Adipocyte (in vitro differentiated cells): Measurements from ENCODE around the gene PPIE.

Experiments
- DNase-seq: peaks from one replicate; pipeline ENCODE4 v3.0.0-alpha.2; 2015; ENCODE audit warnings: low read depth
- H3K27me3 ChIP-seq: replicated peaks from 2 replicates; pipeline ENCODE4 v1.7.0; 2013; ENCODE audit warnings: mild to moderate bottlenecking, low read length, moderate library complexity; ENCODE audit not compliant: control insufficient read depth, insufficient read depth
- H3K36me3 ChIP-seq: 2 replicates; pipeline ENCODE4 v1.7.0; 2013; ENCODE audit warnings: low read length, mild to moderate bottlenecking, moderate library complexity; ENCODE audit not compliant: control insufficient read depth, insufficient read depth, severe bottlenecking
- H3K4me1 ChIP-seq: 2 replicates; pipeline ENCODE4 v1.7.0; 2013; ENCODE audit warnings: mild to moderate bottlenecking, low read length, moderate library complexity; ENCODE audit not compliant: control insufficient read depth, insufficient read depth
- H3K4me3 ChIP-seq: 2 replicates; pipeline ENCODE4 v1.7.0; 2013; ENCODE audit warnings: mild to moderate bottlenecking, low read length, moderate library complexity
- H3K9ac ChIP-seq: 2 replicates; pipeline ENCODE4 v1.7.0; 2013; ENCODE audit warnings: mild to moderate bottlenecking, low read length, moderate library complexity
- H3K9me3 ChIP-seq: 2 replicates; pipeline ENCODE4 v1.7.0; 2013; ENCODE audit warnings: mild to moderate bottlenecking, low read length, moderate library complexity; ENCODE audit not compliant: control insufficient read depth

PPIE gene

DNA sequence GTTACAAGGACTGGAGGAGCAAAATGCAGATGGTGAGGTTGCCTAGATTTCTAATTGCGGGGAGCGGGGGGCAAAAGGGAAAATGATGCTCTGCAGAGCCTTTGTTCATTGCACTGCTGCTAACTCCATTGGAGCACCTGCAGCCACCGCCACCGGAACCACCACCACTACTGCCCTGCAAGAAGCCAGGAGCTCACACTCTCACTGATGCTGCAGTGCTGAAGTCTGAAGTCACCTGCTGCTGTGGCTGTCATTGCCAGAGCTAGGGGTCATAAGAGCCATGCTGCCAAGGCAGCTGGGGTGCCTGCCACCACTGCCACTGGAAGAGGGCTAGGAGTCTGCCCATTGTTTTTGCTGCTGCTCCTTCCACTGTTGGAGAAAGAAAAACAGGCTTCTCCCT is 40.1 kb upstream of the PPIE start:
- Histone ChIP-seq H3K4me1 (peaks cover 8% of the 10 kb centered on the region), H3K27me3 (peaks cover 82% of the 10 kb centered on the region), H3K9ac (no peak overlapping the region), H3K9me3 (peaks cover 6% of the 10 kb centered on the region), H3K36me3 (no peaks in the 10 kb centered on the region), H3K4me3 (no peak overlapping the region)
- no peak for DNase-seq

DNA sequence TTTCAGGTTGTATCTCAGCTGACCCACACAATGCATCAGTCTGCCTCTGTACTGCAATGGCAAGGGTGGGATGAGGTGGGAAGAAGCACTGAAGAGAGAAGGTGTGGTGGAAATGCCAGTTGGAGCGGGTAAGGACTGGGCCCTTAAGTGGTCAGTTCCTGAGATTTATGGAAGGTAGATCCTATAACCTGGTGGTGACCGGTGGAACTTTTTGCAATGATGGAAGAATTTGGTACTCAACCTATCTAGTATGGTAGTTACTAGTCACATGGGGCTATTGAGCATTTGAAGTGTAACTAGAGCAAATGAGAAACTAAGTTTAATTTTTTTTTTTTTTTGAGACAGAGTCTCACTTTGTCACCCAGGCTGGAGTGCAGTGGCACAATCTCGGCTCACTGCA is 39.3 kb upstream of the PPIE start:
- no peaks in the 10 kb centered on the region for H3K36me3 ChIP-seq
- H3K4me3 ChIP-seq = no peak overlapping the region
- no peak for DNase-seq
- peaks cover 8% of the 10 kb centered on the region for H3K4me1 ChIP-seq
- H3K9ac ChIP-seq = no peak overlapping the region
- peaks cover 6% of the 10 kb centered on the region for H3K9me3 ChIP-seq
- peaks cover 77% of the 10 kb centered on the region for H3K27me3 ChIP-seq

DNA sequence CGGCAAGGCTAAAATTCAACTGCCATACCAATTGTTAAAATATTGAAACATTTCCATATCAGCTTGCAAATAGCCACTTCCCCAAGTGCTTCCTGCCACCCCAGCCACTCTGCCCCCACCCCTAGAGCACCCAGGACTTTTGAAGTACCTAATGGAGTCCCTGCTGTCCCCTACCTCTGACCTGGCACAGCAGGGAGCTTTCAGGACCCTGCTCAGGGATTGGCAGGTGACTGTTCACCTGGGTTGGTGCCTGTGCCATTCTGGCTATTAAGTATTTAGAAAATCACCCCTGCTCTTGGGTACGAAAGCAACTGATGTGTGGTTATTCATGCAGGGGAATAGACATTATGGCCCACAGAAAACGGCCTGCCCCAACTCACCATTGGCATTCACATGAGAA is 38.3 kb upstream of the PPIE start:
- Histone ChIP-seq H3K9me3 (peaks cover 6% of the 10 kb centered on the region), H3K27me3 (peaks cover 67% of the 10 kb centered on the region), H3K4me3 (no peak overlapping the region), H3K36me3 (no peaks in the 10 kb centered on the region), H3K4me1 (peaks cover 8% of the 10 kb centered on the region), H3K9ac (no peak overlapping the region)
- DNase-seq = no peak

DNA sequence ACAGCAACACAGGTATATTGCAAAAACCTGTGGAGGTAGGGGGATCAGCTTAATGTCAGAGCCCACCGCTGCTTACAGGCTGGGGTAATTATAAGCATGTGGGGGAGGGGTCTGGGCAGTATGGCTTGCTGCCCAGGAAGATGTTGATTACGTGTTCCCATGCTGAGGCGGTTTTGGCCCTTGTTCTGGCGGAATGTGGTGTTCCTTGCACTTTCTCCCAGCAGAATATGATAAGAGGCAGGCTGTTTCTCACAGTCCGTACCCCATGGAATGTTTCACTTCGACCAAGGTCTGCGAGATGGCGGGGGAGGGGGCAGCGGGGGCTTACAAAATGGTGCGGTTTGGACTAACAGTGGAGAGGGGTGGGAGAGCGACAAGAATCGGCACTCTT is 37.6 kb upstream of the PPIE start:
- no peak overlapping the region for H3K4me3 ChIP-seq
- no peak overlapping the region for H3K9ac ChIP-seq
- H3K4me1 ChIP-seq = peaks cover 8% of the 10 kb centered on the region
- H3K27me3 ChIP-seq = peaks cover 69% of the 10 kb centered on the region
- peaks cover 6% of the 10 kb centered on the region for H3K9me3 ChIP-seq
- H3K36me3 ChIP-seq = no peaks in the 10 kb centered on the region
- peak; percentile 11 for DNase-seq

DNA sequence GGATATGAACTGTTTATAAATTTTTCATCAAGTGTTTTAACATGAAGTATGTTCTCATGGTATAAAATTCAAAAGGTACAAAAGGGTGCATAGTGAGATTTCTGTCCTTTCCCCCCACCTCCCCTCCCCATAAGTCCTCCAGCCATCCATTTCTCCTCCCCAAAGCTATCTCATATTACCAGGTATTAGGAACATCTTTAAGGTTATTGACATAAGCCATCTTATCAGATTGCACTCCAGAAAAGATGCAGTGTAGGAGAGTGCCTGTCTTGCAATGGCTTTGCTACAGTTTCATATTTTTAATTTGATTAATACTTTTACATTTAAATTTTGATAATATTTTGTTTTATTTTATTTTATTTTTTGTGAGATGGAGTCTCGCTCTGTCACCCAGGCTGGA is 33.9 kb upstream of the PPIE start:
- Histone ChIP-seq H3K9me3 (no peaks in the 10 kb centered on the region), H3K36me3 (no peaks in the 10 kb centered on the region), H3K9ac (no peak overlapping the region), H3K27me3 (peaks cover 64% of the 10 kb centered on the region), H3K4me1 (peaks cover 8% of the 10 kb centered on the region), H3K4me3 (no peak overlapping the region)
- DNase-seq = no peak

DNA sequence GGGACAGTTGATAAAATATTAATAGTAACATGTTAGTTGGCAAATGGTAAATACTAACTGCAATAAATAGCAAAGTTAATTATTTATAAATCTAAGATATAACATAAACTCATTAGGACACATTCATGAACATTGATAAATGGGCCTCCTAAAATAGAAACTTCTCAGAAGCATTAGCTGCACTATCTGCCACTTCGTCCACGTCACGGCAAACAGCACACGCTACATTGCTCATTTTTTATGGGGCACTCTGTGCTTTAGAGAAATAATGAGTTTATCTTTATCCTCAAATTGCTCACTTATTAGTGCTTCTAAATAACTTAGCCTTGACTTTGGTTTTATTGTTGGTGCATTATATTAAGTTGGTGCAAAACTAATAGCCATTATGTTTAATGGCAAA is 31.2 kb upstream of the PPIE start:
- no peaks in the 10 kb centered on the region for H3K36me3 ChIP-seq

DNA sequence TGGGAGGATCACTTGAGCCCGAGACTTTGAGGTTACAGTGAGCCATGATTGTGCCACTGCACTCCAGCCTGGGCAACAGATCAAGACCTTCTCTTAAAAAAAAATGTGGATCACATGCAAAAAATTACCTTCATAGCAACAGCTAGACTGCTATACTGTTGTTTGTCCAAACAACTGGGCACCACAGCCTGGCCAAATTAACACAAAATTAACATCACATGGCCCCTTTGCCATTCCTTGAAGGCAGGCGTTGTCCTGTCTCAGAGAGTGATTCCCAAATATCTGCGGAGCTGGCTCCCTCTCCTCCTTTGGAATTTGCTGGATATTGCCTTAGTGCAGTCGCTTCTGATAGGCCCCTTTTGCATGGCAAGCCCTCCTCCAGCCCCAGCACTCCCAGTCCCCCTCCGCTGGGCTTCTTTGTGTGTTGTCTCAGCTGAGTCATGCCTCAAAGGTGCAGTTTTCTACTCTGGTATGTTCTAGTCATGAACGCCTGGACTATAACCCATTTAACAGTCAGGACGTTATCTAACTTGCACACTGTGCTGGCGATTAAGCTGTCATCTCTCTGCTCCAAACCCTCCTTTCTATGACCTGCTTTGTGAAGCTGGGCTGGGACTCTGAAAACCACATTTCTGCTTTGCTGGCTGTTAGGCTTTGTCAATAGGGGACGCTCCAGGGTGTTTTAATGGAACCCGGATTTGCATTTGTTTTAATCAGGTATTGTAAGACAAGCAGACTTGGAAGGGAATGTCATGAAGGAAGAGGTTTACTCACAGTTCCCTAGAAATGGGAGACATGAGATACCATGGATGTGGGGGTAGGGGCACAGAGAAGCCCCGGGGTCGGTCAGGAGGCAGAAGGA is 27.3 kb upstream of the PPIE start:
- no peaks in the 10 kb centered on the region for H3K36me3 ChIP-seq
- H3K9me3 ChIP-seq = no peaks in the 10 kb centered on the region
- DNase-seq = peak; percentile 20
- no peak overlapping the region for H3K4me3 ChIP-seq
- peaks cover 73% of the 10 kb centered on the region for H3K27me3 ChIP-seq
- H3K9ac ChIP-seq = no peak overlapping the region
- no peaks in the 10 kb centered on the region for H3K4me1 ChIP-seq

More for the DNA sequence above, 31.2 kb upstream of the PPIE start:
- Histone ChIP-seq H3K9ac (no peak overlapping the region), H3K4me3 (no peak overlapping the region), H3K9me3 (no peaks in the 10 kb centered on the region), H3K27me3 (peaks cover 66% of the 10 kb centered on the region), H3K4me1 (no peaks in the 10 kb centered on the region)
- DNase-seq = no peak

DNA sequence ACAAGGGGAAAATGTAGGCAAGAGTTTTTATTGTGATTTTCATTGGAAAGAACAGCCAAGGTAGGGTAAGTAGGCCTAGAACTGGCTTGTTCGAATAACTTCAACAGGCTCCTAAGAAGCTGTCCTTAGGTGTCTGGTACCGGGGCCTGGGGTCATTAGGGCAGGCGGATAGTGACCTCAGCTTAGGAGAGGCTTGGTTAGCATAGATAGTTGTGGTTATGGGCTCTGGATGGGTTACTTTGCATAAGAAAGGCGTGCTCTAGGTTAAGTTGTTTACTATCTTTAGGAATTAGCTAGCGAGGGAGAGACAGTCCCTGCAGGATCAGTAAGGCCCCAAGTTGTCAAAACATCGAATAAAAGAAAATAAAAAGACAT is 26.7 kb upstream of the PPIE start:
- Histone ChIP-seq H3K9ac (no peak overlapping the region), H3K4me1 (no peaks in the 10 kb centered on the region), H3K36me3 (no peaks in the 10 kb centered on the region), H3K27me3 (peaks cover 73% of the 10 kb centered on the region), H3K9me3 (no peaks in the 10 kb centered on the region), H3K4me3 (no peak overlapping the region)
- DNase-seq = no peak

DNA sequence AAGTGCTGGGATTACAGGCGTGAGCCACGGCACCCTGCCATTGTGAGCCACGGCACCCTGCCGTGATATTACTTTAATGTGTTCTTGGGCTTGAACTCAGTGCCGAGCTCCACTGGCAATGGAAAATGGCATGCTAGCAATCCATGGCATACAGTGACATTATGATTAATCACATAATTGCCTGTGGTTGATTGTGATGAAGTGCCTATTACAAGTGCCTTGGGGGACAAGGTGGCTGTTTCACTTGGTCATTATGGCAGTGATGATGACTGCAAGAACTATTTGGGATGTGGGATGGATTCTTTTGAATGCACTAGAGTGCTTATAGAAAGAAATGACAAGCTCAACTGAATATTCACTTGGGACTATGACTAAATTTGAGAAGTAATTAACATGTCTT is 25.1 kb upstream of the PPIE start:
- no peaks in the 10 kb centered on the region for H3K4me1 ChIP-seq
- no peak for DNase-seq
- peaks cover 76% of the 10 kb centered on the region for H3K27me3 ChIP-seq

DNA sequence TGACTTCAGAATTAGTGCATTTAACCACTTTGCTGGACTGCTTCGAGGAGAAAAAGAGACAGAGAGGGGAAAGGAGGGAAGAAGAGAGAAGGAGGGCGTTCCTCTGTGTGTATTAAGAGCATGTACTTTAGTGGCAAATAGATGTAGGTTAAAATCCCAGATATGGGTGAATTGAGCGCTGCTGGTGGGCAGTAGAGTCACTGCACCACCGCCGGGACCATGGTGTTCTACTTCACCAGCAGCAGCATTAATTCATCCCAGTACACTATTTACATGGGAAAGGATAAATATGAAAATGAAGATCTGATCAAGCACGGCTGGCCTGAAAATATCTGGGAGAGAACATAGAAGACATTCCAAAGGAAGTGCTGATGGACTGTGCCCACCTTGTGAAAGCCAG is 20.9 kb upstream of the PPIE start:
- no peak for DNase-seq
- no peak overlapping the region for H3K9ac ChIP-seq
- no peaks in the 10 kb centered on the region for H3K36me3 ChIP-seq
- H3K4me3 ChIP-seq = no peak overlapping the region
- no peaks in the 10 kb centered on the region for H3K4me1 ChIP-seq
- no peaks in the 10 kb centered on the region for H3K9me3 ChIP-seq
- peaks cover 66% of the 10 kb centered on the region for H3K27me3 ChIP-seq

More for the DNA sequence above, 25.1 kb upstream of the PPIE start:
- no peaks in the 10 kb centered on the region for H3K9me3 ChIP-seq
- no peak overlapping the region for H3K9ac ChIP-seq
- no peak overlapping the region for H3K4me3 ChIP-seq
- no peaks in the 10 kb centered on the region for H3K36me3 ChIP-seq

DNA sequence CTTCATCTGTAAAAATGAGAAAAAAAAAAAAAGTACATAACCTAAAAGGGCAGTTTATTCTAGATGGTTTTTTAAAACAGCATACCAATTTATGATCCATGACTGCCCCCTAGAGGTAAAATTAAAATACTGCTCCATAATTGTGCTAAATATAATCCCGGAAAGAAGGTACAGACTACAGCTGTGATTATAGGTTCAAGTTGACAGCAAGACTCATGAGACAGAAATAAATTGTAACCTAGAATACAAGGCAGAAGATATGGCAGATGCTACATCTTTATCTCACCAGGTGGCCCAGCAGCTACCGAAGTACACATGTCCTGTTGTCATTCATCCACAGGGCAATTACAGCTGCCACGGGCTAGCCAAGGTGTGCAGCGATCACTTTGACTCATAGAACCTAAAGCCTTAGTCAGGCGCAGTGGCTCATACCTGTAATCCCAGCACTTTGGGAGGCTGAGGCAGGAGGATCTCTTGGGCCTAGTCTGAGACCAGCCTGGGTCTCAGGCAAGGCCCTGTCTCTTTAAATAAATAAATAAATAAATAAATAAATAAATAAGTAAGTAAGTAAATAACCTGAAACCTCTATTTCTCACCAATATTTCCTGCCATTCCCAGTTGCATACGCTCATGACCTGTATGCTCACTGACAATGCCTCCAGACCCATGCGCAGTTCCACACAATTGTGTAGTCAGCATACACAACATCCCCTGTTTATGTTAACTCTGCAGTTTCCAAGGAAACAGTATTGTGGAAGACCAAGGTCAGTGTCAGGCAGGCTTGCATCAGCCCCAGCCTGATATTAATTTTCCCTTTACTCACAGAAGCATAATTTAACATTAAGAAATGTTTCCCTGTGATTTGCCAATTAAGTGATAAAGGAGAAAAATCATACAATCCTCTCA is 18.3 kb upstream of the PPIE start:
- H3K4me3 ChIP-seq = no peak overlapping the region

More for the DNA sequence above, 18.3 kb upstream of the PPIE start:
- no peaks in the 10 kb centered on the region for H3K4me1 ChIP-seq
- H3K27me3 ChIP-seq = peaks cover 69% of the 10 kb centered on the region
- no peak overlapping the region for H3K9ac ChIP-seq
- no peaks in the 10 kb centered on the region for H3K36me3 ChIP-seq
- DNase-seq = peak; percentile 89
- no peaks in the 10 kb centered on the region for H3K9me3 ChIP-seq
